ENCODE results near the gene CHID1. TPM values are rescaled to one million over a fixed set of nuclear protein-coding genes. Genes with fewer than 3 reads are reported as not detected.

CHID1 gene
- total and polyA plus RNA-seq, 2 experiments from 2014 or later, result 54.1 to 67.3 TPM

DNA sequence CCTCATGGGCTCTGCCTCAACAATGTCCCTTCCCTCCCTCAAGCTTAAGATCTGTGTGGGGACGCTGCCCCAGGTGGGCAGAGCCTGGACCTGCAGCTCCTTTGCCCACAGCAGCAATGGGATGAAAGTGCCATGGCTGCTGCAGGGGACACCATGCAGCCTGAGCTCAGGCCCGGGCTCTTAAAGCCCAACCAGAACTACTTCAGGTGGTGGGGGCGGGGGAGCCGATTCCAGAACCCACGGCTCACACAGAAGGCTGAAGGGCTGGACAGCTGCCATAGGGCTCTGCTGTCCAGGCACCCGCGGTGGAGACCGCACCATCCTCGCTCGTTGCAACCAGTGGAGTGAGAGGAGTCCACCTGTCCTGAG is 12.5 kb downstream of the CHID1 start:
- H2AFZ ChIP-seq, result no peak overlapping the region
- H3K79me2 ChIP-seq (replicated peaks; ENCODE audit: insufficient read depth), result no peaks in the 10 kb centered on the region
- peak; percentile 71 for ATAC-seq
- H3K4me1 ChIP-seq (ENCODE audit: insufficient read depth), result no peaks in the 10 kb centered on the region
- H3K27me3 ChIP-seq (ENCODE audit: insufficient read depth), result no peaks in the 10 kb centered on the region
- no peak overlapping the region for H3K4me3 ChIP-seq
- Mint-ChIP-seq H3K9me3 (no peaks in the 10 kb centered on the region), H3K36me3 (ENCODE audit: low read depth) (peaks cover 34% of the 10 kb centered on the region), H3K27me3 (ENCODE audit: insufficient read depth, low read depth, poor library complexity) (peaks cover 4% of the 10 kb centered on the region), H3K4me1 (peaks cover 3% of the 10 kb centered on the region; the same call in 2 of the 3 replicates), H3K27ac (no peak overlapping the region; the same call in 1 of the 2 replicates), H3K4me3 (no peak overlapping the region)
- peak; percentile 62 for DNase-seq (ENCODE audit: low spot score)
- peaks cover 4% of the 10 kb centered on the region for H3K36me3 ChIP-seq (ENCODE audit: insufficient read depth)
- no peaks in the 10 kb centered on the region for H3K9me2 ChIP-seq (ENCODE audit: insufficient read depth)
- TF ChIP-seq CTCF (conservative IDR thresholded peaks at IDR 0.05; ENCODE audit: low read depth in 2 of 2) (peak; percentile 36 to 61), EZH2 (IDR thresholded peaks at IDR 0.05; ENCODE audit: low read depth, unreplicated experiment) (no peak), POLR2AphosphoS5 (IDR thresholded peaks at IDR 0.05; ENCODE audit: low read depth) (no peak)
- no peaks in the 10 kb centered on the region; the same call in 1 of the 2 replicates for H4K20me1 ChIP-seq (replicated peaks; ENCODE audit: insufficient read depth)
- no peaks in the 10 kb centered on the region for H3F3A ChIP-seq (replicated peaks; ENCODE audit: low read depth)
- no peak overlapping the region for H3K27ac ChIP-seq (ENCODE audit: low read depth)
- H3K4me2 ChIP-seq, result no peak overlapping the region

GRCh38 chr11:897253-898142 is 13.1 kb downstream of the CHID1 start:
- H3K79me2 ChIP-seq (replicated peaks; ENCODE audit: insufficient read depth), result no peaks in the 10 kb centered on the region
- Mint-ChIP-seq H3K36me3 (ENCODE audit: low read depth) (peaks cover 28% of the 10 kb centered on the region), H3K9me3 (no peaks in the 10 kb centered on the region), H3K4me1 (peaks cover 3% of the 10 kb centered on the region), H3K27ac (no peak overlapping the region; the same call in 1 of the 2 replicates), H3K4me3 (no peak overlapping the region), H3K27me3 (ENCODE audit: insufficient read depth, low read depth, poor library complexity) (peaks cover 4% of the 10 kb centered on the region)
- no peak for DNase-seq (ENCODE audit: low spot score)
- no peaks in the 10 kb centered on the region for H3F3A ChIP-seq (replicated peaks; ENCODE audit: low read depth)
- no peaks in the 10 kb centered on the region for H3K9me2 ChIP-seq (ENCODE audit: insufficient read depth)
- H3K4me1 ChIP-seq (ENCODE audit: insufficient read depth), result no peaks in the 10 kb centered on the region
- H3K27me3 ChIP-seq (ENCODE audit: insufficient read depth), result no peaks in the 10 kb centered on the region
- ATAC-seq, result no peak
- H3K36me3 ChIP-seq (ENCODE audit: insufficient read depth), result no peaks in the 10 kb centered on the region; the same call in 1 of the 2 replicates
- no peak overlapping the region for H3K4me2 ChIP-seq
- no peak overlapping the region for H3K4me3 ChIP-seq
- H3K27ac ChIP-seq (ENCODE audit: low read depth), result no peak overlapping the region
- no peaks in the 10 kb centered on the region; the same call in 1 of the 2 replicates for H4K20me1 ChIP-seq (replicated peaks; ENCODE audit: insufficient read depth)
- no peak overlapping the region for H2AFZ ChIP-seq
- no peak for TF ChIP-seq CTCF (conservative IDR thresholded peaks at IDR 0.05; ENCODE audit: low read depth in 2 of 2)
- TF ChIP-seq POLR2AphosphoS5 (IDR thresholded peaks at IDR 0.05; ENCODE audit: low read depth), result no peak
- TF ChIP-seq EZH2 (IDR thresholded peaks at IDR 0.05; ENCODE audit: low read depth, unreplicated experiment), result no peak
- TF ChIP-seq, protein P1, sequence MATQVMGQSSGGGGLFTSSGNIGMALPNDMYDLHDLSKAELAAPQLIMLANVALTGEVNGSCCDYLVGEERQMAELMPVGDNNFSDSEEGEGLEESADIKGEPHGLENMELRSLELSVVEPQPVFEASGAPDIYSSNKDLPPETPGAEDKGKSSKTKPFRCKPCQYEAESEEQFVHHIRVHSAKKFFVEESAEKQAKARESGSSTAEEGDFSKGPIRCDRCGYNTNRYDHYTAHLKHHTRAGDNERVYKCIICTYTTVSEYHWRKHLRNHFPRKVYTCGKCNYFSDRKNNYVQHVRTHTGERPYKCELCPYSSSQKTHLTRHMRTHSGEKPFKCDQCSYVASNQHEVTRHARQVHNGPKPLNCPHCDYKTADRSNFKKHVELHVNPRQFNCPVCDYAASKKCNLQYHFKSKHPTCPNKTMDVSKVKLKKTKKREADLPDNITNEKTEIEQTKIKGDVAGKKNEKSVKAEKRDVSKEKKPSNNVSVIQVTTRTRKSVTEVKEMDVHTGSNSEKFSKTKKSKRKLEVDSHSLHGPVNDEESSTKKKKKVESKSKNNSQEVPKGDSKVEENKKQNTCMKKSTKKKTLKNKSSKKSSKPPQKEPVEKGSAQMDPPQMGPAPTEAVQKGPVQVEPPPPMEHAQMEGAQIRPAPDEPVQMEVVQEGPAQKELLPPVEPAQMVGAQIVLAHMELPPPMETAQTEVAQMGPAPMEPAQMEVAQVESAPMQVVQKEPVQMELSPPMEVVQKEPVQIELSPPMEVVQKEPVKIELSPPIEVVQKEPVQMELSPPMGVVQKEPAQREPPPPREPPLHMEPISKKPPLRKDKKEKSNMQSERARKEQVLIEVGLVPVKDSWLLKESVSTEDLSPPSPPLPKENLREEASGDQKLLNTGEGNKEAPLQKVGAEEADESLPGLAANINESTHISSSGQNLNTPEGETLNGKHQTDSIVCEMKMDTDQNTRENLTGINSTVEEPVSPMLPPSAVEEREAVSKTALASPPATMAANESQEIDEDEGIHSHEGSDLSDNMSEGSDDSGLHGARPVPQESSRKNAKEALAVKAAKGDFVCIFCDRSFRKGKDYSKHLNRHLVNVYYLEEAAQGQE (IDR thresholded peaks at IDR 0.05; ENCODE audit: unreplicated experiment), result no peak
- TF ChIP-seq EZH2phosphoT487 (IDR thresholded peaks at IDR 0.05; ENCODE audit: unreplicated experiment), result no peak
- no peak for TF ChIP-seq STAT1 (IDR thresholded peaks at IDR 0.05; ENCODE audit: unreplicated experiment)
- no peak for TF ChIP-seq NANOG (IDR thresholded peaks at IDR 0.05; ENCODE audit: borderline replicate concordance)

Data from GM23338 (cell line).